ENCODE results near the gene CES1.

DNA sequence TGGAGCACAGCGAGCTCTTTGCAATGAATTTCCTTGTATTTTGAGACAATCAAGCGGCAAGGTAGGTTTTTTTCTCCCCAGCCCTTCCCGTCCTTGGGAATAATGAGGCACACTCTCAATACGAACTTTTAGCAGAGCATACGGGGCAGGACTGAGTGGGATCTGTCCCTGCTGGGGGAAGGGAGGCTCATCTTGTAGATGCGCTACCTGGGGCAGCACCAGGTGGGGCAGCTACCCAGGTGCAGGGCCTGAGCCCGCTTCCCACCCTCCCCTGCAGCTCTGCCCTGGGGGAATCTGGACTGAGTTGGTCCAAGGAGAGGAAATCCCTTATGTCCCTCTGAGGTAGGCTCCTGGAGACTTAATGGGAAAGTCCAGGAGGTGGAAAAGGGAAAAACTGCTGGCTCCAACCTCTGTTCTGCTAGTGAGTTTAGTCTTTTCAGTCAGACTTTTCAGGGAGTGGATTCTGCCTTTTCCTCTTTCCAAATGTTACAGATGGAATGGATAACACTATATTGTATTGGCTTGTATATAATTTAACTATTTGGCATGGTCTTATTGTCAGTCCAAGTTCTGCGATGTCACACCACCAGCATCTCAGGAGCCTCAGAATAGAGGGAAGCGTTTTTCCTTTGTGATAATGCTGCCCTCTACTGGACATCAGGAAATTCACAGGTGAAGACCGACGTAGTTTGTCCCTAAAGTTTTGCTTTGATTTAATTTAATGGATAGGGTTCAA is 9.6 kb upstream of the CES1 start:
- no peak for TF ChIP-seq EZH2 (optimal IDR thresholded peaks at IDR 0.05; ENCODE audit: low read depth, low read length)
- TF ChIP-seq, protein P1, sequence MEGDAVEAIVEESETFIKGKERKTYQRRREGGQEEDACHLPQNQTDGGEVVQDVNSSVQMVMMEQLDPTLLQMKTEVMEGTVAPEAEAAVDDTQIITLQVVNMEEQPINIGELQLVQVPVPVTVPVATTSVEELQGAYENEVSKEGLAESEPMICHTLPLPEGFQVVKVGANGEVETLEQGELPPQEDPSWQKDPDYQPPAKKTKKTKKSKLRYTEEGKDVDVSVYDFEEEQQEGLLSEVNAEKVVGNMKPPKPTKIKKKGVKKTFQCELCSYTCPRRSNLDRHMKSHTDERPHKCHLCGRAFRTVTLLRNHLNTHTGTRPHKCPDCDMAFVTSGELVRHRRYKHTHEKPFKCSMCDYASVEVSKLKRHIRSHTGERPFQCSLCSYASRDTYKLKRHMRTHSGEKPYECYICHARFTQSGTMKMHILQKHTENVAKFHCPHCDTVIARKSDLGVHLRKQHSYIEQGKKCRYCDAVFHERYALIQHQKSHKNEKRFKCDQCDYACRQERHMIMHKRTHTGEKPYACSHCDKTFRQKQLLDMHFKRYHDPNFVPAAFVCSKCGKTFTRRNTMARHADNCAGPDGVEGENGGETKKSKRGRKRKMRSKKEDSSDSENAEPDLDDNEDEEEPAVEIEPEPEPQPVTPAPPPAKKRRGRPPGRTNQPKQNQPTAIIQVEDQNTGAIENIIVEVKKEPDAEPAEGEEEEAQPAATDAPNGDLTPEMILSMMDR (IDR thresholded peaks at IDR 0.05; ENCODE audit: low read length), result peak; percentile 73

Measured in MM.1S (cell line).